DOHH2 (cell line): ENCODE results near the gene ACOT11.

Source experiments
- EZH2phosphoT487 ChIP-seq: fragments of 200-600 bp; sonication (generic); IDR thresholded peaks from 2 replicates; pipeline ENCODE4 v1.6.1; 2017; ENCODE audit warnings: borderline replicate concordance, mild to moderate bottlenecking, antibody characterized with exemption, low read length, moderate library complexity, mixed read lengths
- TF ChIP-seq, protein P1 (sequence below): fragments of 200-600 bp; sonication (generic); IDR thresholded peaks from one replicate; pipeline ENCODE4 v1.5.1; 2014; ENCODE audit warnings: antibody characterized with exemption, mild to moderate bottlenecking, low read depth, low read length; ENCODE audit not compliant: poor library complexity, severe bottlenecking

DNA sequence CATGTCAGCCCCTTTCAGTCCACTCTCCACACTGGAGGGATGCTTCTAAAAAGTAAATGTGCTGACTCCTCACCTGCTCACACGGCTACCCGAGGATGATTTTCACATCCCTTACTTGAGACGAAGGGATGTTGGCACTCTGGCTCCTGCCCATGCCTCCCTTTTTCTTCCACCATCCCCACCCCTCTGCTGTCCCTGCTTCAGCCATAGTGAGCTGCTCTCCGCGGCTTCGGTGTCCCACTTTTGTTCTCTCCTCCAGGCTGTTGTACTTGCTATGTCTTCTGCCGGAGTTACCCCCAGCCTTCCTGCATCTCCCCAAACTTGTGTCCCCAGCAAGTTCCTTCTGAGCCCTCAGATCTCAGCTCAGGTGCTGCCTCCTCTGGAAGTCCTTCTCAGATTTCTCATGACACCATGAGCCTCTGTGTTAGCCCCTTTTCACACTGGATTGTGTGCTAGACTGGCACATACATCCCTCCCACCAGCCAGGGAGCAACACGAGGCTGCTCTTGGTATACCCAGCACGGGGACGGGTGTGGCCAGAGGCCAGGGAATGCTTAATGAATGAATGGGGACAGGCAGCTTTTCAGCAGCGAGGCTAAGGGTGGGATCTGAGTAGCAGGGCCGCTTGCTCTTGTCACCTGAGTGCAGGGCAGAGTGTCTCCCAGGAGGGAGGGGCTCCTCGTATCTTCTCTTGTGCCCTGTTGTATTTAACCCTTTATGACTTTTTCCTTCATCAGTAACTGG lies 1.3 kb downstream of the ACOT11 start:
- TF ChIP-seq, protein P1, sequence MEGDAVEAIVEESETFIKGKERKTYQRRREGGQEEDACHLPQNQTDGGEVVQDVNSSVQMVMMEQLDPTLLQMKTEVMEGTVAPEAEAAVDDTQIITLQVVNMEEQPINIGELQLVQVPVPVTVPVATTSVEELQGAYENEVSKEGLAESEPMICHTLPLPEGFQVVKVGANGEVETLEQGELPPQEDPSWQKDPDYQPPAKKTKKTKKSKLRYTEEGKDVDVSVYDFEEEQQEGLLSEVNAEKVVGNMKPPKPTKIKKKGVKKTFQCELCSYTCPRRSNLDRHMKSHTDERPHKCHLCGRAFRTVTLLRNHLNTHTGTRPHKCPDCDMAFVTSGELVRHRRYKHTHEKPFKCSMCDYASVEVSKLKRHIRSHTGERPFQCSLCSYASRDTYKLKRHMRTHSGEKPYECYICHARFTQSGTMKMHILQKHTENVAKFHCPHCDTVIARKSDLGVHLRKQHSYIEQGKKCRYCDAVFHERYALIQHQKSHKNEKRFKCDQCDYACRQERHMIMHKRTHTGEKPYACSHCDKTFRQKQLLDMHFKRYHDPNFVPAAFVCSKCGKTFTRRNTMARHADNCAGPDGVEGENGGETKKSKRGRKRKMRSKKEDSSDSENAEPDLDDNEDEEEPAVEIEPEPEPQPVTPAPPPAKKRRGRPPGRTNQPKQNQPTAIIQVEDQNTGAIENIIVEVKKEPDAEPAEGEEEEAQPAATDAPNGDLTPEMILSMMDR = no peak
- TF ChIP-seq EZH2phosphoT487 = no peak
